H1 (cell line): ENCODE measurements around the gene PCSK9. TPM values are rescaled to one million over a fixed set of nuclear protein-coding genes. Genes with fewer than 3 reads are reported as not detected.

Experiments used
- CREB1 ChIP-seq: IDR thresholded peaks from 2 replicates; pipeline ENCODE4 v1.6.1; 2012; ENCODE audit warnings: inconsistent platforms
- EZH2 ChIP-seq: fragments of 200-600 bp; sonication (generic); IDR thresholded peaks from 2 replicates; pipeline ENCODE4 v1.7.1; 2012; ENCODE audit warnings: low read depth, mild to moderate bottlenecking, moderate library complexity, low read length, inconsistent platforms; ENCODE audit not compliant: severe bottlenecking
- GABPA ChIP-seq: IDR thresholded peaks from 2 replicates; pipeline ENCODE4 v1.6.1; 2011; ENCODE audit warnings: mild to moderate bottlenecking, low read length, moderate library complexity, borderline replicate concordance; ENCODE audit not compliant: insufficient read depth
- GTF2F1 ChIP-seq: IDR thresholded peaks from 2 replicates; pipeline ENCODE4 v1.6.1; 2012; ENCODE audit warnings: low read depth, low read length, improper control_type of control experiment, borderline replicate concordance
- JUN ChIP-seq: IDR thresholded peaks from 2 replicates; pipeline ENCODE4 v1.6.1; 2011; ENCODE audit warnings: low read depth, mild to moderate bottlenecking, improper control_type of control experiment, low read length
- RAD21 ChIP-seq, 2 experiments: IDR thresholded peaks in 1 of 2; conservative IDR thresholded peaks in 1 of 2; 2 replicates each; pipeline ENCODE4 v1.6.1; 2011; ENCODE audit warnings: low read depth in 2 of 2, low read length in 2 of 2, improper control_type of control experiment in 1 of 2, inconsistent platforms in 1 of 2, mild to moderate bottlenecking in 1 of 2, moderate library complexity in 1 of 2
- SIRT6 ChIP-seq: IDR thresholded peaks from one replicate; pipeline ENCODE4 v1.7.1; 2012; ENCODE audit warnings: low read length, inconsistent platforms
- SRF ChIP-seq: IDR thresholded peaks from 2 replicates; pipeline ENCODE4 v1.6.1; 2011; ENCODE audit warnings: mild to moderate bottlenecking, low read depth, low read length, moderate library complexity
- YY1 ChIP-seq: IDR thresholded peaks from 2 replicates; pipeline ENCODE4 v1.6.1; 2011; ENCODE audit warnings: low read depth, mild to moderate bottlenecking, low read length
- polyA plus RNA-seq, 7 experiments: library from polyadenylated mRNA; depleted of rRNA in 3 of 7; stranded (reverse) in 5 of 7; unstranded in 2 of 7; fragments of >200 nt in 5 of 7; fragments of 200-250 nt in 2 of 7; gene quantifications; 1 replicate in 5 of 7; 2 replicates in 1 of 7; 4 replicates in 1 of 7; pipeline versions ENCODE4 v1.2.1 to v1.2.3, GENCODE V29; 2011 to 2013; ENCODE audit warnings: missing spikeins in 2 of 7, mixed read lengths in 2 of 7
- total RNA-seq: library from RNA; stranded (reverse); fragmentation: NEBNext Ultra II Directional; extraction: Animal tissue kit (Norgen Biotek cat#: 25700); gene quantifications from 2 replicates; pipeline ENCODE4 v1.2.1, GENCODE V29; 2021

PCSK9 gene
- total and polyA plus RNA-seq, 2 of the 8 experiments (the other 6 are each of a cell fraction or from before 2014, with no cell fraction given) = 22.3 to 32.3 TPM

- TF ChIP-seq SRF (no peak), EZH2 (no peak), RAD21 (IDR thresholded peaks at IDR 0.05 in 1 of 2, conservative IDR thresholded peaks at IDR 0.05 in 1 of 2; ENCODE audit: low read depth in 2 of 2, low read length in 2 of 2) (no peak), SIRT6 (no peak), GABPA (no peak), JUN (no peak), CREB1 (no peak), YY1 (no peak), GTF2F1 (no peak)
These were observed 36.7 kb upstream of the PCSK9 start (continued) for GRCh38 chr1:55002686-55003085.
